ENCODE measurements around the gene PEX1. TPM values are rescaled to one million over a fixed set of nuclear protein-coding genes. Genes with fewer than 3 reads are reported as not detected.

Gene PEX1
- total RNA-seq (2014; rRNA removed; shearing (Covaris generic)), result 12.4 and 20.9 TPM in 2 replicates

GRCh38 chr7:92528188-92528957, at the start of gene PEX1, which contains the start of gene RBM48:
Gene PEX1, minus strand, starts transcription at chr7:92528520. Its CDS starts 85 bp downstream, at chr7:92528435.
Gene RBM48, plus strand, starts transcription at chr7:92528795. Its CDS starts 19 bp downstream, at chr7:92528814.

DNA sequence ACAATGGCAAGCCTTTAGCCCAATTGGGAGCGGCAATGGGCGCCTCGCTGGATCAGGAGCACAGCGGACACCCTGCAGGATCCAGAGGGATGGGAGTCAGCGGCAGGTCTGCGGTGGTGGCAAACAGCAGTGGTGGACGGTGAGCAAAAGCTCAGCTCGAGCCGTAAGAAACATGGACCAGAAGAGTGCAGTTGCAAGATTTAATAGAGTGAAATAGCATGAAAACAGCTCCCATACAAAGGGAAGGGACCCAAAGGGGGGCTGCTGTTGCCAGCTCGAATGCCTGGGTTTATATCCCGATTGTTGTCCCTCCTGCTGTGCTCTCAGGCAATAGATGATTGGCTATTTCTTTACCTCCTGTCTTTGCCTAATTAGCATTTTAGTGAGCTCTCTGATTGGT, 50.6 kb downstream of the PEX1 start, which contains the start of gene ERVW-1:
ERVW-1 (minus strand) TSS at position 266 of the 400 bp plus-strand sequence. CDS start 7,565 bp downstream, outside the sequence.

GRCh38 chr7:92447345-92448204, 80.7 kb downstream of the PEX1 start, which contains the start of gene GATAD1:
Gene GATAD1, plus strand, starts transcription at chr7:92447482. Its CDS starts 248 bp downstream, at chr7:92447730.

Other genes with a start within 250 kb of the PEX1 start
- gene GATAD1, start 81.0 kb downstream of the PEX1 start, total RNA-seq (2014; rRNA removed; shearing (Covaris generic)), result 24.1 and 30.0 TPM in 2 replicates
- not detected in 2 replicates for gene ERVW-1, start 50.6 kb downstream of the PEX1 start, total RNA-seq (2014; rRNA removed; shearing (Covaris generic))
- gene RBM48, start 275 bp upstream of the PEX1 start, total RNA-seq (2014; rRNA removed; shearing (Covaris generic)), result 12.5 and 13.6 TPM in 2 replicates
- gene FAM133B, start 61.9 kb upstream of the PEX1 start, total RNA-seq (2014; rRNA removed; shearing (Covaris generic)), result 29.9 and 34.2 TPM in 2 replicates

All from A375 (cell line).